Stimulated activated CD4-positive, alpha-beta T cell treated with anti-CD3 and anti-CD28 coated beads, Interleukin-1b, Interleukin-23, amount 100 ng/mL, for 24 hours (primary cell): ENCODE measurements around the gene BOK.
A peak's percentile ranks its signal among the peaks of the same experiment; 100 is the strongest.

Experiments used
- DNase-seq, 4 experiments: peaks; one replicate each; pipeline ENCODE4 v3.0.0-alpha.2; 2020; ENCODE audit warnings: low read depth in 4 of 4, low spot score in 1 of 4

The BOK gene

DNA sequence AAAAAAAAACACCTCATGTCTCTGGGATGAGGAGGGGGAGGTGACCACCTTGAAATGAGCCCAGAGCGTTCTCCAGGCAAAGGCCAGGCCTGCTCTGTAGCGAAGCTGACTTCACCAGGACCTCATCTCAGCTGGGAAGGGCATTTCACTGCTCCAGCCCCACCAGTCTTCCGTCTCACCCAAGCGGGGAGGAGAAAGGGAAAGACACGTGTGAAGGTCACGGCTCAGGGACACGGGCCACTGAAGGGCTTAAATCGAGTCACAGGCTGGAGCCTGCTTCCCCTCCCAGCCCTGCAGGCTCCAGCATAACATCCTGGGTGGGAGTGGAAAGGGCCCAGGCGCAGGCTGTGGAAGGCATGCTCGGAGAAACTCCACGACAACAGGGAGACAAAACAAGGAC, 60.3 kb downstream of the BOK start:
- no peak for DNase-seq

DNA sequence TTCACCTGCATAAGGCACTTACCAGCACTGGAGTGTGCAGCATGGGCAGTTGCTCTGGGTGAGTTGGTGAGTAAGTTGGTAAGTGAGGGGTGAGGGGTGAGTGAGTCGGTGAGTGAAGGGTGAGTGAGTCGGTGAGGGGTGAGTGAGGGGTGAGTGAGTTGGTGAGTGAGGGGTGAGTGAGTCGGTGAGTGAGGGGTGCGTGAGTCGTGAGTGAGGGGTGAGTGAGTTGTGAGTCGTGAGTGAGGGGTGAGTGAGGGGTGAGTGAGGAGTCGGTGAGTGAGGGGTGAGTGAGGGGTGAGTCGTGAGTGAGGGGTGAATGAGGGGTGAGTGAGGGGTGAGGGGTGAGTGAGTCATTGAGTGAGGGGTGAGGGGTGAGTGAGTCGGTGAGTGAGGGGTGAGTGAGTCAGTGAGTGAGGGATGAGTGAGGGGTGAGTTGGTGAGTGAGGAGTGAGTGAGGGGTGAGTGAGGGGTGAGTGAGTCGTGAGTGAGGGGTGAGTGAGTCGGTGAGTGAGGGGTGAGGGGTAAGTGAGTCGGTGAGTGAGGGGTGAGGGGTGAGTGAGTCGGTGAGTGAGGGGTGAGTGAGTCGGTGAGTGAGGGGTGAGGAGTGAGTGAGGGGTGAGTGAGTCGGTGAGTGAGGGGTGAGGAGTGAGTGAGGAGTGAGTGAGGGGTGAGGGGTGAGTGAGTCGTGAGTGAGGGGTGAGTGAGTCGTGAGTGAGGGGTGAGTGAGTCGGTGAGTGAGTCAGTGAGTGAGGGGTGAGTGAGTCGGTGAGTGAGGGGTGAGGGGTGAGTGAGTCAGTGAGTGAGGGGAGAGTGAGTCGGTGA, 61.3 kb downstream of the BOK start:
- DNase-seq: peak in 1 of 4 experiments; percentile 13

- peak in 2 of 4 experiments; percentile 28 to 52 for DNase-seq
Measured at GRCh38 chr2:241620419-241620769, 61.8 kb downstream of the BOK start.
